PC-9 (cell line): Measurements from ENCODE around the gene BLOC1S2.

Experiments
- EZH2 ChIP-seq: fragments of 200-600 bp; sonication (generic); IDR thresholded peaks from 2 replicates; pipeline ENCODE4 v1.8.0; 2017; ENCODE audit warnings: antibody characterized with exemption, low read depth
- TF ChIP-seq, protein P1 (sequence below): fragments of 200-600 bp; sonication (generic); conservative IDR thresholded peaks from 2 replicates; pipeline ENCODE4 v1.6.1; 2017; ENCODE audit warnings: mixed run types, antibody characterized with exemption, mild to moderate bottlenecking, moderate library complexity

DNA sequence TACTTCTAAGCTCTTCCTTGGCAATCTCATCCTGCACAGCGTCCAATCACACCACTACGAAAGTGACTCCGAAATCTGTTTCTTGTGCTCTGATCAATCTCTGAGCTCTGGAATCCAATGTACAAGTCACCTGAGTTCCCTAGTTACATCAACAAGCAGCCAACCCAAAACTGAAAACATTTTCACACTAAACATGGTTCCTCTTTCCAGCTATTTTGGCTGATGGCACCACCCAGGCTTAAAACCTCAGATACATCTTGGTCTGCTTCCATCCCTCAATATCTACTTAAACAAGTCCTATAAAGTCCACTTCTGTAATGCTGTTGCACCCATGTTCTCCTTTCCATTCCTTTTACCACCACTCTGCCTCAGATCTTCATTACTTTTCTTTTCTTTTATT is 3.6 kb downstream of the BLOC1S2 start:
- TF ChIP-seq, protein P1, sequence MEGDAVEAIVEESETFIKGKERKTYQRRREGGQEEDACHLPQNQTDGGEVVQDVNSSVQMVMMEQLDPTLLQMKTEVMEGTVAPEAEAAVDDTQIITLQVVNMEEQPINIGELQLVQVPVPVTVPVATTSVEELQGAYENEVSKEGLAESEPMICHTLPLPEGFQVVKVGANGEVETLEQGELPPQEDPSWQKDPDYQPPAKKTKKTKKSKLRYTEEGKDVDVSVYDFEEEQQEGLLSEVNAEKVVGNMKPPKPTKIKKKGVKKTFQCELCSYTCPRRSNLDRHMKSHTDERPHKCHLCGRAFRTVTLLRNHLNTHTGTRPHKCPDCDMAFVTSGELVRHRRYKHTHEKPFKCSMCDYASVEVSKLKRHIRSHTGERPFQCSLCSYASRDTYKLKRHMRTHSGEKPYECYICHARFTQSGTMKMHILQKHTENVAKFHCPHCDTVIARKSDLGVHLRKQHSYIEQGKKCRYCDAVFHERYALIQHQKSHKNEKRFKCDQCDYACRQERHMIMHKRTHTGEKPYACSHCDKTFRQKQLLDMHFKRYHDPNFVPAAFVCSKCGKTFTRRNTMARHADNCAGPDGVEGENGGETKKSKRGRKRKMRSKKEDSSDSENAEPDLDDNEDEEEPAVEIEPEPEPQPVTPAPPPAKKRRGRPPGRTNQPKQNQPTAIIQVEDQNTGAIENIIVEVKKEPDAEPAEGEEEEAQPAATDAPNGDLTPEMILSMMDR, result no peak
- TF ChIP-seq EZH2, result no peak
